H1 (cell line): ENCODE data around the gene DHRS3. TPM values are rescaled to one million over a fixed set of nuclear protein-coding genes. Genes with fewer than 3 reads are reported as not detected.

Experiments
- ATF3 ChIP-seq: IDR thresholded peaks from 2 replicates; pipeline ENCODE4 v1.6.1; 2011; ENCODE audit warnings: low read depth, mild to moderate bottlenecking, low read length; ENCODE audit not compliant: insufficient read depth
- CHD2 ChIP-seq: IDR thresholded peaks from 2 replicates; pipeline ENCODE4 v1.6.1; 2012; ENCODE audit warnings: low read length, improper control_type of control experiment
- CREB1 ChIP-seq: IDR thresholded peaks from 2 replicates; pipeline ENCODE4 v1.6.1; 2012; ENCODE audit warnings: inconsistent platforms
- GABPA ChIP-seq: IDR thresholded peaks from 2 replicates; pipeline ENCODE4 v1.6.1; 2011; ENCODE audit warnings: mild to moderate bottlenecking, low read length, moderate library complexity, borderline replicate concordance; ENCODE audit not compliant: insufficient read depth
- POLR2A ChIP-seq, 2 experiments: IDR thresholded peaks; 1 replicate in 1 of 2; 2 replicates in 1 of 2; pipeline ENCODE4 v1.6.1; 2011; ENCODE audit warnings: low read depth in 2 of 2, low read length in 2 of 2, mild to moderate bottlenecking in 2 of 2; ENCODE audit errors: control extremely low read depth in 1 of 2
- RBBP5 ChIP-seq: IDR thresholded peaks from 2 replicates; pipeline ENCODE4 v1.7.1; 2012; ENCODE audit warnings: low read depth, mild to moderate bottlenecking, inconsistent platforms, low read length, moderate library complexity, borderline replicate concordance
- SAP30 ChIP-seq: fragments of 300-600 bp; sonication (generic); IDR thresholded peaks from 2 replicates; pipeline ENCODE4 v1.7.1; 2012; ENCODE audit warnings: low read length, moderate library complexity, mild to moderate bottlenecking, inconsistent platforms; ENCODE audit not compliant: insufficient read depth, insufficient replicate concordance
- SP4 ChIP-seq: IDR thresholded peaks from 2 replicates; pipeline ENCODE4 v1.6.1; 2012; ENCODE audit warnings: low read length, inconsistent platforms
- polyA plus RNA-seq, 7 experiments: library from polyadenylated mRNA; depleted of rRNA in 3 of 7; stranded (reverse) in 5 of 7; unstranded in 2 of 7; fragments of >200 nt in 5 of 7; fragments of 200-250 nt in 2 of 7; gene quantifications; 1 replicate in 5 of 7; 2 replicates in 1 of 7; 4 replicates in 1 of 7; pipeline versions ENCODE4 v1.2.1 to v1.2.3, GENCODE V29; 2011 to 2013; ENCODE audit warnings: missing spikeins in 2 of 7, mixed read lengths in 2 of 7
- total RNA-seq: library from RNA; stranded (reverse); fragmentation: NEBNext Ultra II Directional; extraction: Animal tissue kit (Norgen Biotek cat#: 25700); gene quantifications from 2 replicates; pipeline ENCODE4 v1.2.1, GENCODE V29; 2021

The DHRS3 gene
- total and polyA plus RNA-seq, 2 of the 8 experiments (the other 6 are each of a cell fraction or from before 2014, with no cell fraction given): 32.5 to 36.4 TPM

DNA sequence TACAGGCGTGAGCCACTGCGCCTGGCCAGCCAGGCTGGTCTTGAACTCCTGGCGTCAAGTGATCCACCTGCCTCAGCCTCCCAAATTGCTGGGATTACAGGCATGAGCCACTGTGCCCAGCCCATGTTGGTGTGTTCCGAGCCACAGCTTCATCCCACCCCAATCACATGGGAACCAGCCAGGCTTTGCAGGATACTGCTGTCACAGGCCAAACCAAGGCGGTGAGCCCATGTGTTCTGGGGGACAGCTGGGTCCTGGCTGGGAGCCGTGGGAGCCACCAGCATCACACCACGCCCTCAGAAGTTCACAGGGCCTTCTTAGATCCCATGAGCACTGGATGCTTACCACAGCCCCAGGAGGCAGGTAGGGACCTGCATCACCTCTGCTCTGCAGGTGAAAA lies 56.9 kb downstream of the DHRS3 start (continued):
- TF ChIP-seq ATF3: no peak
- TF ChIP-seq SAP30: no peak
- TF ChIP-seq RBBP5: no peak
- no peak for TF ChIP-seq SP4
- TF ChIP-seq POLR2A (IDR thresholded peaks at IDR 0.05; ENCODE audit: control extremely low read depth in 1 of 2, low read depth in 2 of 2, low read length in 2 of 2): no peak
- TF ChIP-seq GABPA: no peak
- TF ChIP-seq CHD2: no peak
- TF ChIP-seq CREB1: no peak
- TF ChIP-seq, all 59 proteins: peak for 0
